SK-N-MC (cell line): Measurements from ENCODE around the gene CAPN15.
"Not testable (repeated sequence)": the region's sequence is repeated elsewhere in the genome, so short reads cannot be mapped to it uniquely, and the experiment has no call there.

Experiments used
- DNase-seq: peaks from one replicate; pipeline ENCODE4 v3.0.0-alpha.2; 2011; ENCODE audit warnings: low read depth, low spot score
- H3K27ac ChIP-seq: fragments of 200-600 bp; sonication (generic); 2 replicates; pipeline ENCODE4 v1.5.1; 2016; ENCODE audit warnings: mixed run types
- H3K36me3 ChIP-seq: fragments of 200-600 bp; sonication (generic); 2 replicates; pipeline ENCODE4 v1.6.1; 2017; ENCODE audit warnings: antibody characterized with exemption, low read length, mixed read lengths; ENCODE audit not compliant: insufficient read depth
- H3K4me3 ChIP-seq: fragments of 200-600 bp; sonication (generic); 2 replicates; pipeline ENCODE4 v1.5.1; 2016
- H3K9ac ChIP-seq: fragments of 200-600 bp; sonication (generic); 2 replicates; pipeline ENCODE4 v1.8.0; 2017; ENCODE audit warnings: mixed run types, mixed read lengths; ENCODE audit not compliant: insufficient read length
- H3K9me3 ChIP-seq: fragments of 200-600 bp; sonication (generic); 2 replicates; pipeline ENCODE4 v1.6.1; 2017; ENCODE audit warnings: low read depth, mild to moderate bottlenecking, antibody characterized with exemption, low read length, moderate library complexity, mixed read lengths
- EZH2 ChIP-seq: fragments of 200-600 bp; sonication (generic); IDR thresholded peaks from one replicate; pipeline ENCODE4 v1.6.1; 2017; ENCODE audit warnings: antibody characterized with exemption
- FOXP2 ChIP-seq: optimal IDR thresholded peaks from 2 replicates; pipeline ENCODE3; 2011; ENCODE audit warnings: mild to moderate bottlenecking, moderate library complexity; ENCODE audit not compliant: insufficient read depth; ENCODE audit errors: extremely low read length, control extremely low read depth
- POLR2AphosphoS5 ChIP-seq: IDR thresholded peaks from 2 replicates; pipeline ENCODE4 v1.6.1; 2012; ENCODE audit warnings: mild to moderate bottlenecking, low read depth, low read length, borderline replicate concordance

Gene CAPN15

GRCh38 chr16:492211-492875 is 35.2 kb upstream of the CAPN15 start:
- Histone ChIP-seq H3K9ac (no peak overlapping the region), H3K36me3 (no peaks in the 10 kb centered on the region; the same call in 1 of the 2 replicates), H3K4me3 (no peak overlapping the region), H3K9me3 (no peaks in the 10 kb centered on the region), H3K27ac (no peak overlapping the region)
- no peak for DNase-seq
- TF ChIP-seq POLR2AphosphoS5 (no peak), EZH2 (no peak), FOXP2 (no peak)

DNA sequence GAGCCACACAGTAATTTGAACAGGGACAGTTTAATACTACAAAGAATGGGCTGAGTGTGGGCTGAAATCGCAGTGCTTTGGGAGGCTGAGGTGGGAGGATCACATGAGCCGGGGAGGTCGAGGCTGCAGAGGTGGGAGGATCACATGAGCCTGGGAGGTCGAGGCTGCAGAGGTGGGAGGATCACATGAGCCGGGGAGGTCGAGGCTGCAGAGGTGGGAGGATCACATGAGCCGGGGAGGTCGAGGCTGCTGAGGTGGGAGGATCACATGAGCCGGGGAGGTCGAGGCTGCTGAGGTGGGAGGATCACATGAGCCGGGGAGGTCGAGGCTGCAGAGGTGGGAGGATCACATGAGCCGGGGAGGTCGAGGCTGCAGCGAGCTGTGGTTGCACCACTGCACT is 32.8 kb upstream of the CAPN15 start:
- H3K36me3 ChIP-seq, H3K9ac ChIP-seq, H3K9me3 ChIP-seq, DNase-seq, H3K27ac ChIP-seq, H3K4me3 ChIP-seq: not testable (repeated sequence)

DNA sequence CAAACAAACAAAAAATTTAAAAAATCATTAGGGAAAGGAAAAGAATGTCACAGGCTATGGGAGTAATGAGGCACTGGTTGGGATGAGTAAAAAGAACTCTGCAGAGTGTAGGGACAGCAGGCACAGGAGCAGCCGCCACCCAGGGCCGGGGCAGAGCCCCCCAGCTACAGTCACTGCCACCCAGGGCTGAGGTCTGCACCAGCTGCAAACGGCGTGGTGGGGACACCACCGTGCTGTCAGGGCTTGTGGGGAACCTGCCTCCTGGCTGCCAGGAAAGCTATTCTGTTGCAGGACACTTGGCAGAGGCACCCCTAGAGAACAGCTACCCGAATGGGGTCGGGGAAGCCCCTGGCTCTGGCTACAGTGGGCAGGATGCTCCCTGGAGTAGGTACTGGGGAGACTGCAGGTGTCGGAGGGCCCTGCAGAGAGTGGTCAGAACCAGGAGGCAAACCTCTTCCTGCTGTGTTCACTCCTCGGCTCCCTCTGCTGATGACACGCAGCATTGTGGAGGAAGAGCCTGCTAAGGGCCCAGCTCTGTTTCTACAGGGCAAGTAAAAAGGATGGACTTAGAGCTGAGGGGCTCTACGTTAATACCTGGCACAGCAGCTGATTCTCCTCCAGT is 32.3 kb upstream of the CAPN15 start:
- no peaks in the 10 kb centered on the region for H3K9me3 ChIP-seq
- no peak for DNase-seq
- no peaks in the 10 kb centered on the region for H3K36me3 ChIP-seq
- H3K9ac ChIP-seq = no peak overlapping the region
- no peak overlapping the region for H3K27ac ChIP-seq
- no peak overlapping the region for H3K4me3 ChIP-seq
- TF ChIP-seq FOXP2 = no peak
- TF ChIP-seq POLR2AphosphoS5 = no peak
- no peak for TF ChIP-seq EZH2

- DNase-seq = no peak
- no peak for TF ChIP-seq POLR2AphosphoS5
- TF ChIP-seq FOXP2 = no peak
- no peak for TF ChIP-seq EZH2
- no peaks in the 10 kb centered on the region for H3K36me3 ChIP-seq
- no peaks in the 10 kb centered on the region for H3K9me3 ChIP-seq
- H3K4me3 ChIP-seq = no peak overlapping the region
- peak overlapping the region; percentile 57; the same call in 1 of the 2 replicates for H3K27ac ChIP-seq
- H3K9ac ChIP-seq = no peak overlapping the region
These were observed 31.2 kb upstream of the CAPN15 start for GRCh38 chr16:496097-496886.

GRCh38 chr16:497258-497657 is 30.3 kb upstream of the CAPN15 start:
- no peak overlapping the region for H3K27ac ChIP-seq
- no peaks in the 10 kb centered on the region for H3K9me3 ChIP-seq
- H3K9ac ChIP-seq = no peak overlapping the region
- H3K36me3 ChIP-seq = no peaks in the 10 kb centered on the region
- no peak overlapping the region for H3K4me3 ChIP-seq
- TF ChIP-seq POLR2AphosphoS5 = no peak
- no peak for TF ChIP-seq EZH2
- TF ChIP-seq FOXP2 = no peak
- no peak for DNase-seq

DNA sequence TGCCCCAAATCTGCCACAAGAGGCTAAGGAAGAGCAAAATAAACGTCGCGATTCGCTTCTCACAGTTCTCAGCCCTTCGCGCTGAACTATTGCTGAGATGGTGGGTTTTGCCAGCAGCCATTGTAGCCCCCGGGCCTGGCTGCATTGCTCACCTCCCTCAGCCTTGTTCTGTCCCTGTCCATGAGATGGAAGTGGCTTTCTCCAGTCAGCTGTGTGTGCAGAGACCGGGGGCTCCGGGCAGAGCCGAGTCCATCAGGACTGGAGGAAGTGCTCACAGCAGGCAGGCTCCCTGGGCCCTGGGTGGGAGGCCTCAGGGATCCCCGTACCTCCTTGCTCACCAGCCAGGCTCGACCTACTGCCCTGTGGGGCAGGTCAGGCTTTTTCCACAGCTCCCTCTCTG is 27.6 kb upstream of the CAPN15 start:
- Histone ChIP-seq H3K36me3 (no peaks in the 10 kb centered on the region), H3K9me3 (no peaks in the 10 kb centered on the region), H3K9ac (no peak overlapping the region), H3K27ac (no peak overlapping the region), H3K4me3 (no peak overlapping the region)
- DNase-seq = no peak
- TF ChIP-seq FOXP2 (no peak), POLR2AphosphoS5 (no peak), EZH2 (no peak)

DNA sequence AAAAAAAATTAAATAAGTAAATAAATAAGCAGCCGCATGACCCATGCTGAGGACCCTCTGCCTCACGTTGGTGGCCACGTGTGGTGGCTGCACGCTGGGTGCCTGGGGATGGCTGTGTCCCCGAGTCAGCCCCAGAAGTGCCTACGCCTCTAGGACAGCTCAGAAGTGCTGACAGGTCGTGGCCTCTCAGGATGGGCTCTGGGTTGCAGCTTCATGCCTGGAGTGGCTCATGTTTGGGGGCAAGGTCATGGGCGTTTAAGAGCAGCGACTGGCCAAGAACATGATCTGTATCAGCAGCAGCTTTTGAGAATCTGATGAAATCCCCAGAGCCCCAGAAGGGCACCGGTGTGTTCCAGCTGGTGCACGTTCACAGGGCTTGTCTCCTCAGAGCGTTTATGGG is 26.8 kb upstream of the CAPN15 start:
- DNase-seq = no peak
- Histone ChIP-seq H3K9me3 (no peaks in the 10 kb centered on the region), H3K9ac (no peak overlapping the region), H3K27ac (no peak overlapping the region), H3K36me3 (no peaks in the 10 kb centered on the region), H3K4me3 (no peak overlapping the region)
- TF ChIP-seq POLR2AphosphoS5 (no peak), EZH2 (no peak), FOXP2 (no peak)

DNA sequence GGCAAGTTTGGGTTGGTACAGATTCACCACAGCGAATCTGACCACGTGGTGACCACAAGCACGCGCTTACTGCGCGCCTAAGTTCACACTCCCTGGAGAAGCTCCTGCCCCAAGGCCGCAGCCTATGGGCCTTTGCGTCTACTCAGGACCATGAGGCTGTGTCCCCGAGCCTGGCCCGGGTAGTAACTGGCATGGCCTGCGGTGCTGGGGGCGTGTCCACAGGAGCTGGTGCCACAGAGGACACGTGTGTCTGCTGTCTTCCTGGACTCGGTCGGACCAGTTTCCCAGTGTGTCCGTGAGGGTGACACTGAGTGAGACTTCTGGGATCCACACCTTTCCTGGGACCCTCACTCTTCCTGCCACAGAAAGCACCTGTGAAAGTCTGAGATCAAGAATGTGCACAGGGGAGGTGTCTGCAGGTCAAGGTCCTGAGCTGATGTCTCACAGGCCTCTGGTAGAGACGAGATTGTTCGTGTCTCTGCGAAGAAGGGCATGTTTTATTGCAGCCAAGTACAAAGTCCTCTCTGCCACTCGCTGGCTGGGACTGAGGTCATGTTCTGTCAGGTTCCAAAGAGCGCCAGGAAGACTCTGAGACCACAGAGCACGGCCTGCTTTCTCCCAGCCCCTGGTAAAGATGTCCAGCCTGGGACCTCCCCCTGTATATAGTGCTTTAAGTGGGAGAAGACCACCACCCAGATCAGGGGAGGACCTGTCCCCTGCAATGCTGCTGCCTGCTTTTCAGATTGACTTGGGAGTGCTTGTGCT is 25.2 kb upstream of the CAPN15 start:
- TF ChIP-seq POLR2AphosphoS5 (no peak), EZH2 (no peak), FOXP2 (no peak)
- peak overlapping the region; percentile 8; the same call in 1 of the 2 replicates for H3K27ac ChIP-seq

More for the DNA sequence above, 25.2 kb upstream of the CAPN15 start:
- no peak for DNase-seq
- no peak overlapping the region for H3K9ac ChIP-seq
- H3K9me3 ChIP-seq = no peaks in the 10 kb centered on the region
- no peak overlapping the region for H3K4me3 ChIP-seq
- H3K36me3 ChIP-seq = no peaks in the 10 kb centered on the region
